Right lobe of liver (tissue), 4 donors: ENCODE results near the gene SMIM17.

Source experiments
- CTCF ChIP-seq, 4 donors: fragments of 200-600 bp in 3 of 4; fragments of 450-650 bp in 1 of 4; IDR thresholded peaks; one replicate each; pipeline versions ENCODE4 v1.5.1 to v1.8.0; 2016 to 2022; ENCODE audit warnings: antibody characterized with exemption in 4 of 4, mild to moderate bottlenecking in 2 of 4
- POLR2A ChIP-seq: fragments of 450-650 bp; IDR thresholded peaks from one replicate; pipeline ENCODE4 v1.6.1; 2017; ENCODE audit warnings: antibody characterized with exemption, mild to moderate bottlenecking
- donor health status: DM: no; HTN: no; CAD: no.
- donor health status: DM: no; HTN: no; CAD: no.
- donor health status: DM: no; HTN: yes; CAD: no.

- TF ChIP-seq POLR2A (no peak), CTCF (IDR thresholded peaks at IDR 0.05) (no peak)
Measured at GRCh38 chr19:56664511-56664910, 21.6 kb downstream of the SMIM17 start.
